ENCODE results near the gene GRM3. TPM values are rescaled to one million over a fixed set of nuclear protein-coding genes. Genes with fewer than 3 reads are reported as not detected.

GRM3 gene
- total and polyA plus RNA-seq, 2 of the 4 experiments (the other 2 are of a cell fraction): not detected

- no peak for ATAC-seq (ENCODE audit: low read depth)
- 14% methylated on average over 2 of the region's 3 CpGs; no CpG with 5 or more reads in 1 of the 2 experiments for WGBS, 2 experiments (ENCODE audit: extremely low coverage in 2 of 2, insufficient read length in 1 of 2)
- Histone ChIP-seq H3K14ac (replicated peaks; ENCODE audit: low read depth, low read length) (no peak overlapping the region), H3K4me1 (ENCODE audit: control insufficient read depth, insufficient read depth, low read length) (no peaks in the 10 kb centered on the region), H2AK9ac (replicated peaks; ENCODE audit: low read depth, low read length, poor library complexity) (no peak overlapping the region), H3K4me3 (ENCODE audit: insufficient read depth, low read depth, low read length) (no peak overlapping the region), H3K27me3 (ENCODE audit: control insufficient read depth, insufficient read depth, low read length) (no peaks in the 10 kb centered on the region), H3K9me1 (ENCODE audit: insufficient read depth, low read length) (no peaks in the 10 kb centered on the region), H2BK5ac (ENCODE audit: low read depth, low read length, poor library complexity, severe bottlenecking) (no peak overlapping the region), H2BK15ac (ENCODE audit: low read depth, low read length) (no peak overlapping the region), H4K8ac (ENCODE audit: low read depth in 2 of 2, low read length in 2 of 2) (no peak overlapping the region), H3K4ac (ENCODE audit: low read depth, low read length) (no peak overlapping the region), H2AK5ac (ENCODE audit: low read depth, low read length) (no peak overlapping the region), H4K20me1 (ENCODE audit: insufficient read depth, low read length) (no peaks in the 10 kb centered on the region), H3K36me3 (ENCODE audit: control insufficient read depth, insufficient read depth, low read length) (no peaks in the 10 kb centered on the region), H3K9ac (ENCODE audit: low read depth, low read length) (no peak overlapping the region), H3K9me3 (ENCODE audit: control insufficient read depth, insufficient read depth, low read length) (no peaks in the 10 kb centered on the region; the same call in 1 of the 2 replicates), H3K79me1 (ENCODE audit: low read depth in 1 of 2, low read length in 2 of 2) (no peaks in the 10 kb centered on the region), H2BK120ac (ENCODE audit: low read depth, low read length) (no peak overlapping the region), H2BK20ac (ENCODE audit: low read depth, low read length) (no peak overlapping the region), H3K18ac (ENCODE audit: low read depth, low read length) (no peak overlapping the region), H3K27ac (ENCODE audit: insufficient read depth, low read length) (no peak overlapping the region), H3K56ac (ENCODE audit: extremely low read depth, insufficient read depth, low read length) (no peak overlapping the region), H2AFZ (replicated peaks; ENCODE audit: low read length, poor library complexity) (no peak overlapping the region), H3K4me2 (ENCODE audit: low read depth, low read length) (no peak overlapping the region), H3K23ac (ENCODE audit: low read depth, low read length) (no peak overlapping the region), H4K91ac (ENCODE audit: insufficient read depth, low read depth, low read length) (no peak overlapping the region), H4K5ac (ENCODE audit: low read depth, low read length) (no peak overlapping the region)
- no peak for TF ChIP-seq MXI1 (IDR thresholded peaks at IDR 0.05; ENCODE audit: borderline replicate concordance, low read depth, low read length)
- no peak for TF ChIP-seq CTCF (conservative IDR thresholded peaks at IDR 0.05; ENCODE audit: low read depth, low read length)
- no peak for TF ChIP-seq BHLHE40 (IDR thresholded peaks at IDR 0.05; ENCODE audit: low read depth, low read length)
- dilution Hi-C loops (cut with HindIII; ENCODE audit: low sequenced_read_pairs, unreplicated experiment) (no loop called here), in situ Hi-C loops (cut with MboI; ENCODE audit: low sequenced_read_pairs) (no loop called here), intact Hi-C loops (cut with micrococcal nuclease) (no loop called here)
- CTCF ChIA-PET: no interaction called here
- no TSS peak for BruUV-seq (replicated peaks)
- no peak for DNase-seq
- POLR2A ChIA-PET (ENCODE audit: unreplicated experiment): no interaction called here
Measured at GRCh38 chr7:86846494-86847190, 202.9 kb downstream of the GRM3 start.
